KMS-11 (cell line): ENCODE results near the gene TRIM4.
"Not testable (repeated sequence)": the region's sequence is repeated elsewhere in the genome, so short reads cannot be mapped to it uniquely, and the experiment has no call there.

Experiments used
- H2AFZ ChIP-seq: fragments of 200-600 bp; sonication (generic); 2 replicates; pipeline ENCODE4 v1.6.1; 2016; ENCODE audit warnings: antibody characterized with exemption, mixed run types, low read depth
- H3K27ac ChIP-seq: fragments of 200-600 bp; sonication (generic); 2 replicates; pipeline ENCODE4 v1.6.1; 2016; ENCODE audit warnings: mild to moderate bottlenecking, mixed run types
- H3K27me3 ChIP-seq: fragments of 200-600 bp; sonication (generic); 2 replicates; pipeline ENCODE4 v1.6.1; 2017; ENCODE audit warnings: mild to moderate bottlenecking, low read depth, mixed run types, moderate library complexity; ENCODE audit not compliant: insufficient read depth
- H3K36me3 ChIP-seq: fragments of 200-600 bp; sonication (generic); 2 replicates; pipeline ENCODE4 v1.6.1; 2017; ENCODE audit warnings: mild to moderate bottlenecking, mixed run types; ENCODE audit not compliant: insufficient read depth
- H3K4me1 ChIP-seq: fragments of 200-600 bp; sonication (generic); 2 replicates; pipeline ENCODE4 v1.6.1; 2016; ENCODE audit warnings: mild to moderate bottlenecking, low read depth, mixed run types; ENCODE audit not compliant: poor library complexity, severe bottlenecking
- H3K4me2 ChIP-seq: fragments of 200-600 bp; sonication (generic); 2 replicates; pipeline ENCODE4 v1.7.0; 2016; ENCODE audit warnings: mild to moderate bottlenecking, mixed run types
- H3K4me3 ChIP-seq: fragments of 200-600 bp; sonication (generic); IDR thresholded peaks from 2 replicates; pipeline ENCODE4 v1.6.1; 2017; ENCODE audit warnings: low read depth, low read length, mixed read lengths; ENCODE audit not compliant: insufficient read depth
- H3K79me2 ChIP-seq: fragments of 200-600 bp; sonication (generic); 2 replicates; pipeline ENCODE4 v1.6.1; 2016; ENCODE audit warnings: low read depth, mixed run types; ENCODE audit not compliant: insufficient read depth
- H3K9ac ChIP-seq: fragments of 200-600 bp; sonication (generic); 2 replicates; pipeline ENCODE4 v1.6.1; 2016; ENCODE audit warnings: mild to moderate bottlenecking, mixed run types
- H4K20me1 ChIP-seq: fragments of 200-600 bp; sonication (generic); 2 replicates; pipeline ENCODE4 v1.6.1; 2016; ENCODE audit warnings: mild to moderate bottlenecking, mixed run types; ENCODE audit not compliant: insufficient read depth
- CTCF ChIP-seq: fragments of 200-600 bp; sonication (generic); conservative IDR thresholded peaks from 2 replicates; pipeline ENCODE4 v1.6.1; 2017; ENCODE audit warnings: low read depth, mild to moderate bottlenecking, antibody characterized with exemption, low read length, moderate library complexity, mixed read lengths

Gene TRIM4

GRCh38 chr7:99918959-99919813, at the start of gene TRIM4:
TRIM4 (minus strand) TSS chr7:99919530; CDS start chr7:99919401, 129 bp downstream.
- no peaks in the 10 kb centered on the region for H3K27me3 ChIP-seq
- H3K4me3 ChIP-seq = peak within 1 kb of the TSS; percentile 70
- peak within 1 kb of the TSS; percentile 74 for H2AFZ ChIP-seq
- no peaks in the 10 kb centered on the region for H4K20me1 ChIP-seq
- 0 out of 2 replicates have a peak, but pooled peaks have one; percentile 16 for TF ChIP-seq CTCF
- H3K79me2 ChIP-seq = peaks cover 26% of the 10 kb centered on the region
- peaks cover 22% of the 10 kb centered on the region for H3K4me1 ChIP-seq
- peak within 1 kb of the TSS; percentile 63 for H3K27ac ChIP-seq
- H3K9ac ChIP-seq = peak within 1 kb of the TSS; percentile 77; the same call in 1 of the 2 replicates
- H3K4me2 ChIP-seq = peak within 1 kb of the TSS; percentile 65
- H3K36me3 ChIP-seq = no peaks in the 10 kb centered on the region

GRCh38 chr7:99958564-99959227, 39.4 kb upstream of the TRIM4 start:
- Histone ChIP-seq H3K36me3 (no peaks in the 10 kb centered on the region), H4K20me1 (no peaks in the 10 kb centered on the region), H3K4me3 (no peak overlapping the region), H3K4me2 (no peak overlapping the region), H3K4me1 (peaks cover 1% of the 10 kb centered on the region), H3K27me3 (no peaks in the 10 kb centered on the region; the same call in 1 of the 2 replicates), H2AFZ (no peak overlapping the region), H3K27ac (no peak overlapping the region), H3K79me2 (no peaks in the 10 kb centered on the region), H3K9ac (no peak overlapping the region)
- no peak for TF ChIP-seq CTCF

GRCh38 chr7:99955247-99955646, 35.9 kb upstream of the TRIM4 start:
- H3K9ac ChIP-seq = no peak overlapping the region
- H4K20me1 ChIP-seq = no peaks in the 10 kb centered on the region
- no peaks in the 10 kb centered on the region for H3K79me2 ChIP-seq
- no peaks in the 10 kb centered on the region; the same call in 1 of the 2 replicates for H3K27me3 ChIP-seq
- H3K36me3 ChIP-seq = no peaks in the 10 kb centered on the region
- no peak overlapping the region for H3K27ac ChIP-seq
- peaks cover 4% of the 10 kb centered on the region for H3K4me1 ChIP-seq
- no peak overlapping the region for H2AFZ ChIP-seq
- H3K4me2 ChIP-seq = no peak overlapping the region
- H3K4me3 ChIP-seq = no peak overlapping the region
- TF ChIP-seq CTCF = no peak

GRCh38 chr7:99954643-99955042, 35.3 kb upstream of the TRIM4 start:
- not testable (repeated sequence) for H3K4me3 ChIP-seq, H3K9ac ChIP-seq, H3K4me1 ChIP-seq, H3K4me2 ChIP-seq, H3K36me3 ChIP-seq, H3K79me2 ChIP-seq, H2AFZ ChIP-seq, H3K27me3 ChIP-seq, H4K20me1 ChIP-seq, H3K27ac ChIP-seq
